DOHH2 (cell line): Measurements from ENCODE around the gene HELT.
"Not testable (repeated sequence)": the region's sequence is repeated elsewhere in the genome, so short reads cannot be mapped to it uniquely, and the experiment has no call there.

Experiments
- EZH2phosphoT487 ChIP-seq: fragments of 200-600 bp; sonication (generic); IDR thresholded peaks from 2 replicates; pipeline ENCODE4 v1.6.1; 2017; ENCODE audit warnings: borderline replicate concordance, mild to moderate bottlenecking, antibody characterized with exemption, low read length, moderate library complexity, mixed read lengths
- TF ChIP-seq, protein P1 (sequence below): fragments of 200-600 bp; sonication (generic); IDR thresholded peaks from one replicate; pipeline ENCODE4 v1.5.1; 2014; ENCODE audit warnings: antibody characterized with exemption, mild to moderate bottlenecking, low read depth, low read length; ENCODE audit not compliant: poor library complexity, severe bottlenecking

DNA sequence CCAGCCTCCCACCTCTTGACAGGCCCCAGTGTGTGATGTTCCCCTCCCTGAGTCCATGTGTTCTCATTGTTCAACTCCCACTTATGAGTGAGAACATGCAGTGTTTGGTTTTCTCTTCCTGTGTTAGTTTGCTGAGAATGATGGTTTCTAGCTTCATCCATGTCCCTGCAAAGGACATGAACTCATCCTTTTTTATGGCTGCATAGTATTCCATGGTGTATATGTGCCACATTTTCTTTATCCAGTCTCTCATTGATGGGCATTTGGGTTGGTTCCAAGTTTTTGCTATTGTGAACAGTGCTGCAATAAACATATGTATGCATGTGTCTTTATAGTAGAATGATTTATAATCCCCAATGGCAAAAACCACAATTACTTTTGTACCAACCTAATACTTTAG lies 20.6 kb upstream of the HELT start:
- TF ChIP-seq, protein P1, sequence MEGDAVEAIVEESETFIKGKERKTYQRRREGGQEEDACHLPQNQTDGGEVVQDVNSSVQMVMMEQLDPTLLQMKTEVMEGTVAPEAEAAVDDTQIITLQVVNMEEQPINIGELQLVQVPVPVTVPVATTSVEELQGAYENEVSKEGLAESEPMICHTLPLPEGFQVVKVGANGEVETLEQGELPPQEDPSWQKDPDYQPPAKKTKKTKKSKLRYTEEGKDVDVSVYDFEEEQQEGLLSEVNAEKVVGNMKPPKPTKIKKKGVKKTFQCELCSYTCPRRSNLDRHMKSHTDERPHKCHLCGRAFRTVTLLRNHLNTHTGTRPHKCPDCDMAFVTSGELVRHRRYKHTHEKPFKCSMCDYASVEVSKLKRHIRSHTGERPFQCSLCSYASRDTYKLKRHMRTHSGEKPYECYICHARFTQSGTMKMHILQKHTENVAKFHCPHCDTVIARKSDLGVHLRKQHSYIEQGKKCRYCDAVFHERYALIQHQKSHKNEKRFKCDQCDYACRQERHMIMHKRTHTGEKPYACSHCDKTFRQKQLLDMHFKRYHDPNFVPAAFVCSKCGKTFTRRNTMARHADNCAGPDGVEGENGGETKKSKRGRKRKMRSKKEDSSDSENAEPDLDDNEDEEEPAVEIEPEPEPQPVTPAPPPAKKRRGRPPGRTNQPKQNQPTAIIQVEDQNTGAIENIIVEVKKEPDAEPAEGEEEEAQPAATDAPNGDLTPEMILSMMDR, result not testable (repeated sequence)
- TF ChIP-seq EZH2phosphoT487, result not testable (repeated sequence)
